ENCODE results near the gene ADGRB2.

ADGRB2 gene

DNA sequence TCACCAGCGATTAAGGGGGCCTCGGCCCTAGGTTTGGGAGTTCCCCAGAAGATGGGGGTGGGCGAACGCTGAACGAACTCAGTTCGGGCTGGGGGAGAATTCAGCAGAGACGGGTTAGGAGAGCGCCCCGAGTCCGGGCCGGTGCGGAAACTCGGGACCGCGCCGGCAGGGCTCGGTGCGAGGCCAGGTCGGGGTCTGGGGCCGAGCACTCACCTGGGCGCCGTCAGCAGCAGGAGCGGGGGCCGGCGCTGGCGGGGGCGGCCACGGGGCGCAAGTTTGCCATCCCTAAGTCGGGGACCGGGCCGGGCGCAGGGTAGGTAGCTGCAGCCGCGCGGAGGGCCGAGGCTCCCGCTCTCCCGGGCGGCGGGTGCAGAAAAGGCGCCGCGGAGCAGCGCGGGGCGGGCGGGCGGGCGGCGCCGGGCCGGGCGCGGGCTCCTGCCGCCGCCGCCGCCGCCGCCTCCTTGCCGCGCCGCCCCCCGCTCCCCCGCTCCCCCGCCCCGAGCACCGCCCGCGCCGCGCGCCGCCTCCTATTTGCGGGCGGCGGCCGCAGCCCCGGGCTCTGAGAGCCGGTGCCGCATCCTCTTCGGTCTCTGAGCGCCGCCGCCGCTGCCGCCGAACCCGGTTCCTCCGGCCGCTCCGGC, 349 bp downstream of the ADGRB2 start:
- no peak for DNase-seq

DNA sequence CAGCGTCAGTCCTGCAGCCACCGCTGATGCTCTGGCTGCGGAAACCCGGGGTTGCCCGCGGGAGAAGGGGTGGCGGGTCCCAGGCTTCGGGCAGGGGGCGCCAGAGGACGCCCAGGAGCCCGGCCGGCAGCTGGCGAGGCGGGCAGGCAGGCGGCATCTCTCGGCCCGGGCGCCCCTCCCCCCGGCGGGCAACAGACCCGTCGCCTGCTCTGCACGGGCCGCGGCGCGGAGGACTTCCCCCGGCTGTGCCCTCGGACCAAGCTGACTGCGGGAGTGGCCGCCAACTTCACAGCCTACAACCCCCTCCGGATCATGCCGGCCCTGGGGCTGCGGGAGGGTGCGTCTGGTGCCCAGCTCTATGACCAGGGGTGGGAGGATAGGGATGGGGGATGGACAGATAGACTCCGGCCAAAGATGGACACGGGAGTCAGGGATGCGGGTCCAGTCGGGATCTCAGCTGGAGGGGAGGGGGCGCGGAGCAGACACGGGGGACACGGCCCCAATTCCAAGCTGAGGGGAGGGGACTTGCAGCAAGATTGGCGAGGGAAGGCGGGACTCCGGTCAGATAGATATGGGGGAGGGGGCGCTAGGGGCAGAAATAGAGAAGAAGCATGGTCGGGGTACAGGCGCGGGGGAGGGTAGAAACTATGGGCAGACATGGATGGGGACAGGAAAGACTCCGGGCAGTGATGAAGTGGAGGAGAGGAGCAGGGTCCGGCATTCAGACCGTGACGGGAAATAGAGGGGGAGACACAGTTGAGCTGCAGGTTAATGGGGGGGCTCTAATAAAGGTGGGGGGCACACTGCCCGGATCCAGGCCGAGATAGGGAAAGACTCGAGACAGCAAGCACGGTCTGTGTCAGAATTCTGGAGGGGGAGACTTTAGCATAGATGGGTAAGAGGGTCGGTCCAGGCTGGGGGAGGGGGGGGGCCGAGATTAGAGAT, 1.1 kb downstream of the ADGRB2 start:
- DNase-seq = peak; percentile 81

- no peak for DNase-seq
These were observed 1.8 kb downstream of the ADGRB2 start for GRCh38 chr1:31762323-31762722.

- peak; percentile 20 for DNase-seq
These were observed 2.3 kb downstream of the ADGRB2 start for GRCh38 chr1:31761883-31762282.

DNA sequence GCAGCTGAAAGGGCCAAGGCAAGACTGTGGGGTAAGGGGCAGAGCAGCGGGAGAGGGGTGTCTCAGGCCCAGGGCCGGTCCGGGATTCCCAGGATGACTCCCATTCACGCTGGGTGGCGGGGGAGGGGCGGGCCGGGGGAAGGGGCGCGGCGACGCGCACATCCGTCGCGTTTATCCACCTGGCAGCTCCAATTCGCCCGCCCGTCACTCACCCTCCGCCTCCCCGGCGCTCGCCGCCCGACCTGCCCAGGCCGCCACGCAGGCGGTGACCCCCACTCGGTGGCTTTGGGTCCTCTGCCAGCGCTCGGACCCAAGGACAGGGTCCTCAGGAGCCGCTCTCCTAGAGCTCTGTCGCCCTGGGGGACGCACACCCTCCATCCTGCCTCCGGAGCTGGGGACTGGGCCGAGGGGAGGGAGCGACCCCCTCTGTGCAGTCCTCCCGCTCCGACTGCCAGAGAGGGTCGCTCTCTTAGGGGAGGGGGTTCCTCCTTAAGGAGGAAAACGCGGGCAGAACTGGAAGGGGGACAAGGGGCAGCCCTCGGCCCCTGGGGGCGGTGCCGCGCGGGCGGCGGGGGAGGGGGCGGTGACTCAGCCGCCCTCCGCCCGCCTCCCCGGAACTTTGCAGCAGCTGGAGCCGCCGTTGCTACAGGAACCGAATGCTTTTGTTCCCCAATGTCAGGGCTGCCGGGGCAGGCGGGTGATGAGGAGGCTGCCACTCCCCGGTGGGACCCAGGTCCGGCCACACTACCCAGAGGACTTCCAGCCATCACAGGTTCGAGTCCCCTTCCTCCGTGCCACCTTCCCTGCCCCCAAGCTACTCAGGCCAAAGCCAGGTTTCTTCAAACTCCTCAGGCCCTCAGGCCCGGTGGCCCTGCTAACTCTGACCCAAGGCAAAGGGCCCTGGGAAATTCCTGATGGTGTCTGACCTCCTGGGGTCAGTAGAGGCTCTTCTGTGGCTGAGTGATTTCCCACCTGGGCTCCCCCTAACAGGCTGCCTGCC, 3.4 kb downstream of the ADGRB2 start:
- DNase-seq = peak; percentile 51

DNA sequence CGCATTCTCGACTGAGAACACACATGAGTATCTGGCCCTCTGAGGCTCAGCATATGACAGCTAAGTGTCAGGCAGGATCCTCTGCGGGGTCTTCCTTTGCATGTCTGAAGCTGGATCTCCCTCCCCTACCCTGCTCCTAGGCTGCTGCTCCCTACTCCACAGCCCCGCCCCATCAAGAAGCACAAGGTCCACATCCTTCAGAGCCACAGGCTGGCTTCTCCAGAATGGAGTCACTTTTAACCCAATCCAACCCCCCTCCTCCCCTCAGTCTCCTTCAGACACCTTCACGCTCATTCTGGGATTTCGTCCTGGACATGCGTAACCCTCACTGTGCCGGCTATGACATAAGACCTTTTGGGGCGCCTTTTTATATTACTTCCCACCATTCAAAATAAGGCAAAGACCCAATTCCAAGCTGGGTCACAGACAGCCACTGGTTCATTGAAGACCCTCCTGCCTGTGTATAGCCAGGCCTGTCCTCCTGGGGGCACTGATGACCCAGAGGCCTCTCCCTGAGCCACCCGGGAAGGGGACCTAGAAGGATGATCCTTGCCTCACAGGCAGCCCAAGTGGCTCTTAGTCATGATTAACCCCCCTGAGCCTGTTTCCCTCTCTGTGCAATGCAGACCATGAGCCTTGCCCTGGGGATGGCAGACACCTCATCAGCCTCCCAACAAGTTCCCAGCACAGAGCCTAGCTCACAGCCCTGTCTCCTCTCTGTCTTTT, 4.7 kb downstream of the ADGRB2 start:
- no peak for DNase-seq

DNA sequence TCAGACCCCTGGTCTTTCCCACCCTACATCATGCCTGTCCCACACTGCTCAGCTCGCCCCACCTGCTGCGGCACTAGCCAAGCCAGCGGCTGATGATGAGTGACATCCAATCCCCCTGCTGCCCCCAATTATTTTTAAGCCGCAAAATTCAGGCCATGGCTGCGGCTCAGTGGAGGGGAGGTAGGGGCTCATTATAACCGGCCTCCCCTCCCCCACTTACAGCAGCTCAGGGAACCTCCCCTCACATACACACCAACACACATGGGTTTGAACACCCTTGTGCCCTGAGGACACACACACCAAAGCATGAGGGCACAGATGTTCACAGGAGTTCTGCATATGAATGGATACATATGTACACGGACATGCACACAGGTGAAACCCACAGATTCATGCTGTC, 5.3 kb downstream of the ADGRB2 start:
- no peak for DNase-seq

GRCh38 chr1:31757989-31758388, 6.2 kb downstream of the ADGRB2 start:
- DNase-seq = no peak

- no peak for DNase-seq
These were observed 6.9 kb downstream of the ADGRB2 start for GRCh38 chr1:31757204-31757679.

DNA sequence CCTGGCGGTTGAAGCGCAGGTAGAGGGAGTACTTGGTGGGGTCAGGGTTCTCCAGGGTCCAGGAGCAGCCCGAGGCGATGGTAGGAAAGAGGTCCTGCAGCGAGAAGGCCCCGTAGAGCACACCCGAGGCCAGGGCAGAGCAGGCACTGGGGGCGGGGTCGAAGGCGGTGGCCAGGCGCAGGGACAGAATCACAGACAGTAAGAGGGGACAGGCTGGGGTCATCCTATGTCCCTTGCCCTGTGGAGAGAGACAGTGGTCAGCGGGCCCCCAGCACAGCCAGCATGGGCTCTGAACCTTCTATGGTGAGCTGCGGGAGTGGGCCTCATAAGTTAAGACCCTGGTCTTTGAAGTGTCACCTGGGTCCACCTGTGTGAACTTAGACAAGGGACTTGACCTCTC, 7.6 kb downstream of the ADGRB2 start:
- no peak for DNase-seq

GRCh38 chr1:31755850-31756492, 8.2 kb downstream of the ADGRB2 start:
- DNase-seq = no peak

DNA sequence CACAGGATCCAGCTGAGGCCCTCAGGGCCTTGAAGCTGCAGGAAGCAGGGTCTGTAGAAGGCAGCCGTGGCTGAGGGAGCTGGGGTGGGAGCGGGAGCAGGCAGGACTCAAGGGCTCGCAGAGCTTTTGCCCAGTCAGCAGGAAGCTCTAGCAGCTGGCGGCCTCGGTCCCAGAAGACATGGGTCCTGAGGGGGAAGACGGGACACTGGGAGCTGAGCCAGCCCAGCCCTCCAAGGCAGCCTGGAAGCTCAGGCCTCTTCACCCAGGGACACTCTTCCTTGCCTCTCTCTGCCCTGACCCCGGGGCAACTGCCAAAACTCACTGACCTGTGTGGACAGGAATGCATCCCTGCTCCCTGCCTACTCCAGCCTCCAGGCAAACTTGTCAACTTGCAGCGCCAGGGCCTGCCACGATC, 8.9 kb downstream of the ADGRB2 start:
- no peak for DNase-seq

DNA sequence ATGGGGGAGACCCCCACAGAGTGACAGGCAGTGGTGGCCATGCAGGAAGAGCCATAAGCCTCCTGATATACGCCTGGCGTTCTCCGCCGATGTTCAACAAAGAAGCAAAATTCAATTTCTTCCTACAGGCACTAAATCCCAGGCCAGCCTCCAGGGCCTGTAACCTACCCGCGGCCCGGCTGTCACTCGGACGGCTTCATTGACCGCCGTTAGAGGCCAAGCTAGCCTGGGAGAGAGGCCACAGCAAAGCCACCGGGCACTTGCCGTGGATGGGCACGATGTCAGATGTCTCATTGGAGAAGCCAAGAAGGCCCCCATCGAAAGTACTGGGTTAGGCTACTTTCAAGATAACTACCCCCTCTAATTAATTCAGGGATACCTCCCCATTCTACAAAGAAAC, 9.7 kb downstream of the ADGRB2 start:
- no peak for DNase-seq

GRCh38 chr1:31753707-31754349, 10.3 kb downstream of the ADGRB2 start:
- peak; percentile 94 for DNase-seq

DNA sequence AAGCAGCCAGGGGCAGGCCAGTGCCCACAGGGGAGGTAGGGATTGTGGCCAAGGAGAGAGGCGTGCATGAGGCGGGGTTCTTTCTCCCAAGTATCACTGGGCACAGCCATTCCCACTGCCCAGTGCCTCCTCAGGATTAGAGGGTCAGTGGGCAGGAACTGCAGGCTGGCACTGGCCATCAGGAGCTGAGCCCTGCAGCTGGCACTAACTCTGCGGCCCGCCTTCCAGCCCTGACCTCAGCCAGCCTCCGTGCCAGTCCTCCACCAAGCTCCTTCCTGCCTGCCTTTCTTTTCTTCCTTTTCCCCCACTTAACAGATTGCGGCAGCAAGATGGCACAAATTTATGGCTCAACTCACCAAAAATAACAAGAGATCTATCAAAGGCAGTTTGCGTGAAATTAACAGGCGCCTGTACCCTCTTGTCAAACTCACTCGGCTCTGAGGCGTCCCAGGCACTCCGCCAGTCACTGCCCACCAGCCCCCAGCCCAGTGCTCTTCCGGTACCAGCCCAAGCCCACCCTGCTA, 11.1 kb downstream of the ADGRB2 start:
- peak; percentile 19 for DNase-seq

- DNase-seq = no peak
These were observed 11.9 kb downstream of the ADGRB2 start for GRCh38 chr1:31752258-31752657.

DNA sequence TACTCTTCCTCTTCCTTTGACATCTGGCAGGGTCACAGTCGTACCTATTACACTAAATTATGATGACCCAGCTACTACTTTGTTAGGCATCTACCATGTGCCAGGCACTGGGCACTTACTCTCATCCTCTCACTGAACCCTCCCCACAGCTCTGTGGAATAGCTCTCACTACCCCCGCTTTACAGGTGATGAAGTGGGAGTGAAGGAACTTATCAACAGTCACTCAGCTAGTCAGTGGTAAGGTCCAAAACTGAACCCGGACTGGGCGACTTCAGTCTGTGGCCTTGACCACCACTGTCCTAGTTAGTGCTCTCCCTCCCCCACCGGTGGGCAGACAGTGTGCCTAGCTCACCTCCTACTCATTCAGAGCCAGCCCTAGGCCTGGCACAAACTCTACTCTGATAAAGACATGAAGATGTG, 12.3 kb downstream of the ADGRB2 start:
- no peak for DNase-seq

GRCh38 chr1:31750858-31751510, 13.2 kb downstream of the ADGRB2 start:
- no peak for DNase-seq

DNA sequence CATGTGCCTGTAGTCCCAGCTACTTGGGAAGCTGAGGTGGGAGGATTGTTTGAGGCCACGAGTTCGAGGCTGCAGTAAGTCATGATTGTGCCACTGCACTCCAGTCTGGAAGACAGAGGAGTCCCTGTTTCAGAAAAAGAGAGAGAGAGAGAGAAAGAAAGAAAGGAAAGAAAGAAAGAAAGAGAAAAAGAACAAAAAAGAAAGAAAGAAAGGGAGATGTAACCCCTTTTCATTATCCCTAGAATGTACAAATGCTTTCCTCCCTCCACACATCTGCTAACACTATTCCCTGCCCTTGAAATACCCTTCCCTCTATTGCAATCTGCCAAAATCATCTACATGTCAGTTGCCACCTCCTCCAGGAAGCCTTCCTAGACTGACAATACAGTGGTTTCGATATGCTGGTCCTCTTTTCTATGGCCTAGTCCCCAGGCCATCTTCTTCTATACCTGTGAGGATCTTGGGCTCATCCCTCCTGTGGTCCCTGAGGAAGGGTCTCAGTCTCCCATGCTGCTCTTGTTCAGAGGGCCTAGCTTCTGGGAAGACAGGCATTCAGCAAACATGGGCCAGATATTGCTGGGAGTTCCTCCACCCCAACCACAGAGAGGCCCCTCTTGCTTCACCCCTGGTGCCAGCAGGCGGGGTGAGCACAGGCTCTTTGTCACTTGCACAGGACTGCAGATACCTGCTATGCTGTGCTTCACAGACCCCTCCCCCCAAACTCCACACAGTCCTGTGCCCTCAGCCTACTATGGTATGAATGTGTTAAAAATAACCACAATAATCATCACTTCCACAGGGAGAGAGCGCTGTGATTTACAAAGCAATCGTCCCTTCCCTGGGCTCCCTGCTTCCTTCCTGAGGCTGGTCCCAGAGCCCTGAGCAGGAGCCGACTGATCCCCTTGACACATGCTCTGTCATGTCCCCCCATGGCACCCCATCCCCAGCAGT, 14.1 kb downstream of the ADGRB2 start:
- DNase-seq = no peak
